HepG2 (cell line): ENCODE results near the gene CGB3. TPM values are rescaled to one million over a fixed set of nuclear protein-coding genes. Genes with fewer than 3 reads are reported as not detected.

Source experiments
- ARID2 ChIP-seq: sonication (generic); formaldehyde crosslinking; IDR thresholded peaks from 2 replicates; pipeline ENCODE4 v1.8.1; 2022; ENCODE audit warnings: mild to moderate bottlenecking, missing genetic modification reagents, borderline replicate concordance
- ATAD3A ChIP-seq: sonication (generic); formaldehyde crosslinking; IDR thresholded peaks from 2 replicates; pipeline ENCODE4 v1.4.0; 2020; ENCODE audit warnings: missing genetic modification reagents
- GATAD2A ChIP-seq: IDR thresholded peaks from 2 replicates; pipeline ENCODE4 v1.6.1; 2016
- THAP9 ChIP-seq: sonication (generic); formaldehyde crosslinking; IDR thresholded peaks from 2 replicates; pipeline ENCODE4; 2020; ENCODE audit warnings: missing genetic modification reagents, mild to moderate bottlenecking, borderline replicate concordance
- YEATS2 ChIP-seq: sonication (generic); formaldehyde crosslinking; IDR thresholded peaks from 2 replicates; pipeline ENCODE4 v1.4.0; 2020; ENCODE audit warnings: missing genetic modification reagents, borderline replicate concordance
- ZFP41 ChIP-seq: sonication (generic); formaldehyde crosslinking; IDR thresholded peaks from 2 replicates; pipeline ENCODE4 v1.4.0; 2020; ENCODE audit warnings: mild to moderate bottlenecking, missing genetic modification reagents, borderline replicate concordance
- ZNF101 ChIP-seq: sonication (generic); formaldehyde crosslinking; IDR thresholded peaks from 2 replicates; pipeline ENCODE4 v1.4.0; 2020; ENCODE audit warnings: mild to moderate bottlenecking, low read depth, missing genetic modification reagents, borderline replicate concordance
- ZNF142 ChIP-seq: sonication (generic); formaldehyde crosslinking; IDR thresholded peaks from 2 replicates; pipeline ENCODE4 v1.4.0; 2020; ENCODE audit warnings: missing genetic modification reagents
- ZNF354B ChIP-seq: sonication (generic); formaldehyde crosslinking; IDR thresholded peaks from 2 replicates; pipeline ENCODE4 v1.8.0; 2022; ENCODE audit warnings: mild to moderate bottlenecking, missing genetic modification reagents
- polyA plus RNA-seq, 8 experiments: library from polyadenylated mRNA; depleted of rRNA in 3 of 8; stranded (reverse) in 7 of 8; unstranded in 1 of 8; fragments of >200 nt; fragmentation: Illumina TruSeq in 4 of 8; extraction: Trizol in 4 of 8; gene quantifications; 2 replicates each; pipeline versions ENCODE4 v1.2.1 to v1.2.3, GENCODE V29; 2011 to 2016; ENCODE audit warnings: low read depth in 4 of 8, missing spikeins in 1 of 8, mixed read lengths in 1 of 8; ENCODE audit not compliant: insufficient read depth in 1 of 8
- total RNA-seq, 5 experiments: library from RNA; depleted of rRNA; stranded (reverse); fragments of >200 nt; fragmentation: Illumina TruSeq; extraction: Trizol; gene quantifications; 2 replicates each; pipeline ENCODE4 v1.2.3, GENCODE V29; 2016; ENCODE audit warnings: low read depth in 1 of 5

CGB3 gene
- total and polyA plus RNA-seq, 2 of the 13 experiments (the other 11 are each of a cell fraction or from before 2014, with no cell fraction given), result not detected

DNA sequence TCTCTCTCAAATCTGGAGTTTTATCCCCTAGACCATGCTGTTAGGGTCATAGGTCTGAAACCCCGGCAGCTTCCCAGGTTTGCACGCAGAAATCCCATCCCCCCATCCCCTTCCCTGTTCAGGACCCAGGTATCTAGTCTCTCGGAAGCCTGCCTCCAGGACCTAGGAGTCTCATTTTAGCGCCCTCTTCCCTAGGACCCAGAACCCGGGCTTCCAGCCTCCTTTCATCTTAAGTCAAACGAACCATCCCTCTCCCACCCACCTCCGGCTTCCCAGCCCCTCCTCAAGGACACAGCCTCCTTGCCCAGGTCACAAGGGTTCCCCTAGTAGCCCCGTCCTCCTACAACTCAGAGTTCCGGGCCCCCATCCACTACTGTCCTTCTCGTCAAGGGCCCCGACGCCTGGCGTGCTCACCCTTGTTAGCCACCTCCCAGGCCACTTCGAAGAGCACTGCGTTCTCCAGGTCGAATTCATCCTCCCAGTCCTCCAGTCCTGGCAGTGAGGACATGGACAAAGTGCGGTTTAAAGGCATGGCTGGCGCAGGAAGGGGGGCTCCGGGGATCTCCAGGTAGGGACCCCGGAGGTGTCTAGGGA is 31.5 kb downstream of the CGB3 start (continued):
- TF ChIP-seq THAP9 (CRISPR knock-in tag), result 0 out of 2 replicates have a peak, but pooled peaks have one; percentile 1
- 0 out of 2 replicates have a peak, but pooled peaks have one; percentile 22 for TF ChIP-seq ARID2
- 0 out of 2 replicates have a peak, but pooled peaks have one; percentile 62 for TF ChIP-seq ZNF354B (CRISPR knock-in tag)
- no peak for TF ChIP-seq GATAD2A (CRISPR knock-in tag)
- TF ChIP-seq ATAD3A (CRISPR knock-in tag), result no peak
- no peak for TF ChIP-seq YEATS2
- TF ChIP-seq ZNF101, result no peak
- 0 out of 2 replicates have a peak, but pooled peaks have one; percentile 74 for TF ChIP-seq ZFP41 (CRISPR knock-in tag)
- 0 out of 2 replicates have a peak, but pooled peaks have one; percentile 34 for TF ChIP-seq ZNF142 (CRISPR knock-in tag)
